Transverse colon (tissue), 4 donors: Measurements from ENCODE around the gene MYH9. TPM values are rescaled to one million over a fixed set of nuclear protein-coding genes. Genes with fewer than 3 reads are reported as not detected.
A peak's percentile ranks its signal among the peaks of the same experiment; 100 is the strongest.
"Not testable (repeated sequence)": the region's sequence is repeated elsewhere in the genome, so short reads cannot be mapped to it uniquely, and the experiment has no call there.

Experiments used
- DNase-seq: peaks from one replicate; pipeline ENCODE4 v3.0.0-alpha.2; 2019
- H3K27ac ChIP-seq, 4 donors: fragments of 200-600 bp; sonication (generic); 2 replicates each; pipeline ENCODE4 v1.5.1; 2016 to 2018; ENCODE audit warnings: inconsistent platforms in 4 of 4
- H3K27me3 ChIP-seq: fragments of 200-600 bp; sonication (generic); 2 replicates; pipeline ENCODE4 v1.5.1; 2017; ENCODE audit warnings: inconsistent platforms
- H3K36me3 ChIP-seq, 4 donors: fragments of 200-600 bp; sonication (generic); 2 replicates each; pipeline ENCODE4 v1.5.1; 2017 to 2019; ENCODE audit warnings: inconsistent platforms in 4 of 4
- H3K4me1 ChIP-seq, 4 donors: fragments of 200-600 bp; sonication (generic); 2 replicates each; pipeline ENCODE4 v1.5.1; 2017 to 2020; ENCODE audit warnings: inconsistent platforms in 4 of 4
- H3K4me3 ChIP-seq, 4 donors: fragments of 200-600 bp; sonication (generic); 1 replicate in 1 of 4; 2 replicates in 3 of 4; pipeline versions ENCODE4 v1.5.1 to v1.6.1; 2017 to 2019; ENCODE audit warnings: inconsistent platforms in 4 of 4
- H3K9me3 ChIP-seq, 2 donors: fragments of 200-600 bp; sonication (generic); 2 replicates each; pipeline ENCODE4 v1.5.1; 2017 to 2019; ENCODE audit warnings: inconsistent platforms in 2 of 2
- CTCF ChIP-seq, 5 experiments: fragments of 200-600 bp in 3 of 5; fragments of 450-650 bp in 2 of 5; sonication (generic) in 3 of 5; IDR thresholded peaks; 1 replicate in 2 of 5; 2 replicates in 3 of 5; pipeline ENCODE4 v1.5.1; 2016 to 2017; ENCODE audit warnings: antibody characterized with exemption in 5 of 5, inconsistent platforms in 3 of 5, mild to moderate bottlenecking in 2 of 5, moderate library complexity in 1 of 5
- EP300 ChIP-seq: sonication (generic); formaldehyde crosslinking; IDR thresholded peaks from one replicate; pipeline ENCODE4 v1.6.1; 2017; ENCODE audit warnings: antibody characterized with exemption, low read depth
- POLR2A ChIP-seq: fragments of 450-650 bp; IDR thresholded peaks from one replicate; pipeline ENCODE4 v1.6.1; 2016; ENCODE audit warnings: antibody characterized with exemption, mild to moderate bottlenecking, moderate library complexity
- POLR2AphosphoS5 ChIP-seq, 3 donors: sonication (generic); formaldehyde crosslinking; IDR thresholded peaks; one replicate each; pipeline ENCODE4 v1.6.1; 2016; ENCODE audit warnings: antibody characterized with exemption in 3 of 3
- WGBS, 2 donors: methylation state at CpG; one replicate each; pipeline ENCODE4 v1.1.5; 2018; ENCODE audit warnings: low coverage in 1 of 2; 5-methylcytosine and 5-hydroxymethylcytosine counted together
- in situ Hi-C, 4 donors: fragments of 200-750 bp; cut with MboI; loops; one replicate each; pipeline versions ENCODE4 v1.15.0 to v1.15.1; 2017; ENCODE audit warnings: low sequenced_read_pairs in 3 of 4, low pct_ligation_motif_present in 1 of 4, low pct_unique_long_range_greater_than_20kb in 1 of 4
- intact Hi-C: fragments of 100-400 bp; cut with DNase I; formaldehyde crosslinking; loops from one replicate; pipeline ENCODE4 v1.15.1; 2023; ENCODE audit warnings: low total_unique reads
- total RNA-seq, 4 donors: library from RNA; depleted of rRNA; stranded (reverse); fragments of >200 nt; gene quantifications; one replicate each; pipeline ENCODE4 v1.1.0, GENCODE V29; 2016

MYH9 gene
- total RNA-seq, 4 donors from 2014 or later, result 385 to 511 (median 460) TPM

DNA sequence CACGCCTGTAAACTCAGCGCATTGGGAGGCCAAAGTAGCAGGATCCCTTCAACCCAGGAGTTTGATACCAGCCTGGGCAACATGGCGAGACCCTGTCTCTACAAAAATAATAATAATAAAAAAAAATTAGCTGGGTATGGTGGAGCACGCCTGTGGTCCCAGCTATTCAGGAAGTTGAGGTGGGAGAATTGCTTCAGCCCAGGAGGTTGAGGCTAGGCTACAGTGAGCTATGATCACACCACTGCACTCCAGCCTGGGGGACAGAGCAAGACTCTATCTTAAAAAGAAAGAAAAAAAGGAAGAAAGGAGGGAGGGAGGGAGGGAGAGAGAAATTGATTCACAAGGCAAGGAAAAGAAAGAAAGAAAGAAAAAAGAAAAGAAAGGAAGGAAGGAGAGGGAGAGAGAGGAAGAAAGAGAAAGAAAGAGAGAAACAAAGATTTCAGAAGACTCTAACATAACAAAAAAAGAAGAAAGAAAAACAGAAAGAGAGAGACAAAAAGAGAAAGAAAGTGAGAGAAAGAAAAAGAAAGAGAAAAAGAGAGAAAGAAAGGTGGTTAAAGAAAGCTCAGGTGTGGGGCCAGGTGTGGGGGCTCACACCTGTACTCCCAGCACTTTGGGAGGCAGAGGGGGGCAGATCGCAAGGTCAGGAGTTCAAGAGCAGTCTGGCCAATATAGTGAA is 37.3 kb upstream of the MYH9 start:
- intact Hi-C loops, result no loop called here
- TF ChIP-seq EP300 (no peak), POLR2A (no peak)
- H3K4me1 ChIP-seq, result peaks cover 10 to 38% (median 18%) of the 10 kb centered on the region in 4 donors
- DNase-seq, result no peak
- no peaks in the 10 kb centered on the region for H3K9me3 ChIP-seq
- no peaks in the 10 kb centered on the region for H3K36me3 ChIP-seq
- peak overlapping the region in 1 of 4 donors; percentile 69 for H3K27ac ChIP-seq
- no peaks in the 10 kb centered on the region for H3K27me3 ChIP-seq
- H3K4me3 ChIP-seq, result no peak overlapping the region
- 94 to 100% methylated on average over 2 to 5 of the region's 5 CpGs for WGBS, 2 donors
- in situ Hi-C loops, result no loop called here

DNA sequence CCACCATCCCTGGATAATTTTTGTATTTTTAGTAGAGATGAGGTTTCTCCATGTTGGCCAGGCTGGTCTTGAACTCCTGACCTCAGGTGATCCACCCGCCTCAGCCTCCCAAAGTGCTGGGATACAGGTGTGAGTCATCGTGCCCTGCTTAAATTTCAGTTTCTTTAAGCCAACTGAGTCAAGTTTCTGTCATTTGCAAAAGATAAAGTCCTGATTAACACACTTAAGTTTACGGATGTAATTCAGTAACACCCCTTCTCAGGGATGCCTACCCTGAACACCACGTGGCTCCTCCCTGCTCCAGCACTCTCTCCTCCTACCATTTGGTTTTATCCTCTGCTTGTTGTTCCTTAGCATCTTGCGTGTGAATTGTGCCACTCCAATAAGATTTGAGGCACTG is 36.7 kb upstream of the MYH9 start:
- H3K9me3 ChIP-seq, H3K4me3 ChIP-seq, DNase-seq, intact Hi-C loops, H3K27me3 ChIP-seq, H3K27ac ChIP-seq, in situ Hi-C loops, H3K36me3 ChIP-seq: not testable (repeated sequence)
- WGBS, 2 donors, result 85 to 90% methylated on average over 3 to 5 of the region's 5 CpGs
- H3K4me1 ChIP-seq, result peaks cover 15 to 44% (median 22%) of the 10 kb centered on the region in 4 donors

GRCh38 chr22:36423461-36424404 is 36.0 kb upstream of the MYH9 start:
- intact Hi-C loops, result no loop called here
- H3K36me3 ChIP-seq, result no peaks in the 10 kb centered on the region

GRCh38 chr22:36422287-36423014 is 34.7 kb upstream of the MYH9 start:
- TF ChIP-seq EP300 (no peak), POLR2AphosphoS5 (IDR thresholded peaks at IDR 0.05) (no peak), POLR2A (no peak), CTCF (IDR thresholded peaks at IDR 0.05) (no peak)
- in situ Hi-C loops, result no loop called here
- Histone ChIP-seq H3K27me3 (no peaks in the 10 kb centered on the region), H3K27ac (peak overlapping the region in 1 of 4 donors; percentile 38), H3K4me1 (peaks cover 31 to 62% (median 38%) of the 10 kb centered on the region in 4 donors), H3K4me3 (no peak overlapping the region), H3K9me3 (no peaks in the 10 kb centered on the region), H3K36me3 (no peaks in the 10 kb centered on the region)
- 83 to 85% methylated on average over 7 to 14 of the region's 14 CpGs for WGBS, 2 donors
- no peak for DNase-seq
- intact Hi-C loops, result no loop called here

More at GRCh38 chr22:36423461-36424404, 36.0 kb upstream of the MYH9 start:
- no peak for DNase-seq
- Histone ChIP-seq H3K9me3 (no peaks in the 10 kb centered on the region), H3K4me3 (no peak overlapping the region), H3K4me1 (peaks cover 20 to 51% (median 29%) of the 10 kb centered on the region in 4 donors), H3K27ac (peak overlapping the region in 3 of 4 donors; percentile 16 to 39 (median 38)), H3K27me3 (no peaks in the 10 kb centered on the region)
- no peak for TF ChIP-seq CTCF (IDR thresholded peaks at IDR 0.05)
- TF ChIP-seq POLR2AphosphoS5 (IDR thresholded peaks at IDR 0.05), result no peak
- WGBS, 2 donors, result 83 to 87% methylated on average over 6 to 16 of the region's 16 CpGs
- in situ Hi-C loops, result no loop called here
